ENCODE data around the gene MYO6.
A peak's percentile ranks its signal among the peaks of the same experiment; 100 is the strongest.

MYO6 gene

DNA sequence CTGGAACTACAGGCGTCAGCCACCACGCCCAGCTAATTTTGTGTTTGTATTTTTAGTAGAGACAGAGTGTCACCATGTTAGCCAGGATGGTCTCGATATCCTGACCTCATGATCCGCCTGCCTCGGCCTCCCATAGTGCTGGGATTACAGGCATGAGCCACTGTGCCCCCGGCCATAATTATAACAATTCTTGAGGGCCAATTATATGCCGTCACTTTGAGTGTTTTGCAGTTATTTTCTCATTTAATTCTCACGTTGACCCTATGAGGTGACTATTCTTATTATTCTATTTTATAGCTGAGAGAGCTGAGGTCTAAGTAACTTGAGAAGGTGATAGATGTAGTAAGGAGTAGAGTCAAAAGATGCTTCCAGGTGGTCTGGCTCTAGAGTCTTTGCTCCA is 13.0 kb downstream of the MYO6 start (continued):
- TF ChIP-seq, protein P1, sequence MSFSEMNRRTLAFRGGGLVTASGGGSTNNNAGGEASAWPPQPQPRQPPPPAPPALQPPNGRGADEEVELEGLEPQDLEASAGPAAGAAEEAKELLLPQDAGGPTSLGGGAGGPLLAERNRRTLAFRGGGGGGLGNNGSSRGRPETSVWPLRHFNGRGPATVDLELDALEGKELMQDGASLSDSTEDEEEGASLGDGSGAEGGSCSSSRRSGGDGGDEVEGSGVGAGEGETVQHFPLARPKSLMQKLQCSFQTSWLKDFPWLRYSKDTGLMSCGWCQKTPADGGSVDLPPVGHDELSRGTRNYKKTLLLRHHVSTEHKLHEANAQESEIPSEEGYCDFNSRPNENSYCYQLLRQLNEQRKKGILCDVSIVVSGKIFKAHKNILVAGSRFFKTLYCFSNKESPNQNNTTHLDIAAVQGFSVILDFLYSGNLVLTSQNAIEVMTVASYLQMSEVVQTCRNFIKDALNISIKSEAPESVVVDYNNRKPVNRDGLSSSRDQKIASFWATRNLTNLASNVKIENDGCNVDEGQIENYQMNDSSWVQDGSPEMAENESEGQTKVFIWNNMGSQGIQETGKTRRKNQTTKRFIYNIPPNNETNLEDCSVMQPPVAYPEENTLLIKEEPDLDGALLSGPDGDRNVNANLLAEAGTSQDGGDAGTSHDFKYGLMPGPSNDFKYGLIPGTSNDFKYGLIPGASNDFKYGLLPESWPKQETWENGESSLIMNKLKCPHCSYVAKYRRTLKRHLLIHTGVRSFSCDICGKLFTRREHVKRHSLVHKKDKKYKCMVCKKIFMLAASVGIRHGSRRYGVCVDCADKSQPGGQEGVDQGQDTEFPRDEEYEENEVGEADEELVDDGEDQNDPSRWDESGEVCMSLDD (tag by site-specific recombination; IDR thresholded peaks at IDR 0.05) = no peak
- TF ChIP-seq ZNF629 (tag by site-specific recombination; IDR thresholded peaks at IDR 0.05) = peak; percentile 35; the same call in 1 of the 2 replicates
- TF ChIP-seq ZNF121 (tag by site-specific recombination; IDR thresholded peaks at IDR 0.05) = no peak
- TF ChIP-seq, protein P2, sequence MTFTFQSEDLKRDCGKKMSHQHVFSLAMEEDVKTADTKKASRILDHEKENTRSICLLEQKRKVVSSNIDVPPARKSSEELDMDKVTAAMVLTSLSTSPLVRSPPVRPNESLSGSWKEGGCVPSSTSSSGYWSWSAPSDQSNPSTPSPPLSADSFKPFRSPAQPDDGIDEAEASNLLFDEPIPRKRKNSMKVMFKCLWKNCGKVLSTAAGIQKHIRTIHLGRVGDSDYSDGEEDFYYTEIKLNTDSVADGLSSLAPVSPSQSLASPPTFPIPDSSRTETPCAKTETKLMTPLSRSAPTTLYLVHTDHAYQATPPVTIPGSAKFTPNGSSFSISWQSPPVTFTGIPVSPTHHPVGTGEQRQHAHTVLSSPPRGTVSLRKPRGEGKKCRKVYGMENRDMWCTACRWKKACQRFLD (tag by site-specific recombination; IDR thresholded peaks at IDR 0.05) = no peak
- TF ChIP-seq KLF10 (tag by site-specific recombination; IDR thresholded peaks at IDR 0.05) = peak; percentile 11; the same call in 1 of the 2 replicates
- peak; percentile 30; the same call in 1 of the 2 replicates for TF ChIP-seq TCF7L2 (IDR thresholded peaks at IDR 0.05; ENCODE audit: borderline replicate concordance, low read depth, low read length)
- TF ChIP-seq ZNF202 (tag by site-specific recombination; IDR thresholded peaks at IDR 0.05; ENCODE audit: borderline replicate concordance) = no peak
- TF ChIP-seq, protein P3, sequence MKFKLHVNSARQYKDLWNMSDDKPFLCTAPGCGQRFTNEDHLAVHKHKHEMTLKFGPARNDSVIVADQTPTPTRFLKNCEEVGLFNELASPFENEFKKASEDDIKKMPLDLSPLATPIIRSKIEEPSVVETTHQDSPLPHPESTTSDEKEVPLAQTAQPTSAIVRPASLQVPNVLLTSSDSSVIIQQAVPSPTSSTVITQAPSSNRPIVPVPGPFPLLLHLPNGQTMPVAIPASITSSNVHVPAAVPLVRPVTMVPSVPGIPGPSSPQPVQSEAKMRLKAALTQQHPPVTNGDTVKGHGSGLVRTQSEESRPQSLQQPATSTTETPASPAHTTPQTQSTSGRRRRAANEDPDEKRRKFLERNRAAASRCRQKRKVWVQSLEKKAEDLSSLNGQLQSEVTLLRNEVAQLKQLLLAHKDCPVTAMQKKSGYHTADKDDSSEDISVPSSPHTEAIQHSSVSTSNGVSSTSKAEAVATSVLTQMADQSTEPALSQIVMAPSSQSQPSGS (tag by site-specific recombination; IDR thresholded peaks at IDR 0.05; ENCODE audit: low read depth) = peak; percentile 52; the same call in 1 of the 2 replicates
- TF ChIP-seq, protein P4, sequence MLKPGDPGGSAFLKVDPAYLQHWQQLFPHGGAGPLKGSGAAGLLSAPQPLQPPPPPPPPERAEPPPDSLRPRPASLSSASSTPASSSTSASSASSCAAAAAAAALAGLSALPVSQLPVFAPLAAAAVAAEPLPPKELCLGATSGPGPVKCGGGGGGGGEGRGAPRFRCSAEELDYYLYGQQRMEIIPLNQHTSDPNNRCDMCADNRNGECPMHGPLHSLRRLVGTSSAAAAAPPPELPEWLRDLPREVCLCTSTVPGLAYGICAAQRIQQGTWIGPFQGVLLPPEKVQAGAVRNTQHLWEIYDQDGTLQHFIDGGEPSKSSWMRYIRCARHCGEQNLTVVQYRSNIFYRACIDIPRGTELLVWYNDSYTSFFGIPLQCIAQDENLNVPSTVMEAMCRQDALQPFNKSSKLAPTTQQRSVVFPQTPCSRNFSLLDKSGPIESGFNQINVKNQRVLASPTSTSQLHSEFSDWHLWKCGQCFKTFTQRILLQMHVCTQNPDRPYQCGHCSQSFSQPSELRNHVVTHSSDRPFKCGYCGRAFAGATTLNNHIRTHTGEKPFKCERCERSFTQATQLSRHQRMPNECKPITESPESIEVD (tag by site-specific recombination; IDR thresholded peaks at IDR 0.05) = peak; percentile 91
- TF ChIP-seq ZNF146 (tag by site-specific recombination; IDR thresholded peaks at IDR 0.05) = 0 out of 2 replicates have a peak, but pooled peaks have one; percentile 11
- TF ChIP-seq GLI2 (tag by site-specific recombination; IDR thresholded peaks at IDR 0.05; ENCODE audit: borderline replicate concordance, low read depth) = peak; percentile 70; the same call in 1 of the 2 replicates
- TF ChIP-seq, protein P5, sequence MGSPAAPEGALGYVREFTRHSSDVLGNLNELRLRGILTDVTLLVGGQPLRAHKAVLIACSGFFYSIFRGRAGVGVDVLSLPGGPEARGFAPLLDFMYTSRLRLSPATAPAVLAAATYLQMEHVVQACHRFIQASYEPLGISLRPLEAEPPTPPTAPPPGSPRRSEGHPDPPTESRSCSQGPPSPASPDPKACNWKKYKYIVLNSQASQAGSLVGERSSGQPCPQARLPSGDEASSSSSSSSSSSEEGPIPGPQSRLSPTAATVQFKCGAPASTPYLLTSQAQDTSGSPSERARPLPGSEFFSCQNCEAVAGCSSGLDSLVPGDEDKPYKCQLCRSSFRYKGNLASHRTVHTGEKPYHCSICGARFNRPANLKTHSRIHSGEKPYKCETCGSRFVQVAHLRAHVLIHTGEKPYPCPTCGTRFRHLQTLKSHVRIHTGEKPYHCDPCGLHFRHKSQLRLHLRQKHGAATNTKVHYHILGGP (tag by site-specific recombination; IDR thresholded peaks at IDR 0.05) = no peak
- TF ChIP-seq ZNF529 (tag by site-specific recombination; IDR thresholded peaks at IDR 0.05; ENCODE audit: insufficient replicate concordance) = no peak
- TF ChIP-seq ZIC2 (tag by site-specific recombination; IDR thresholded peaks at IDR 0.05) = peak; percentile 33
- no peak for TF ChIP-seq ZNF350 (tag by site-specific recombination; IDR thresholded peaks at IDR 0.05)
- TF ChIP-seq, protein P6, sequence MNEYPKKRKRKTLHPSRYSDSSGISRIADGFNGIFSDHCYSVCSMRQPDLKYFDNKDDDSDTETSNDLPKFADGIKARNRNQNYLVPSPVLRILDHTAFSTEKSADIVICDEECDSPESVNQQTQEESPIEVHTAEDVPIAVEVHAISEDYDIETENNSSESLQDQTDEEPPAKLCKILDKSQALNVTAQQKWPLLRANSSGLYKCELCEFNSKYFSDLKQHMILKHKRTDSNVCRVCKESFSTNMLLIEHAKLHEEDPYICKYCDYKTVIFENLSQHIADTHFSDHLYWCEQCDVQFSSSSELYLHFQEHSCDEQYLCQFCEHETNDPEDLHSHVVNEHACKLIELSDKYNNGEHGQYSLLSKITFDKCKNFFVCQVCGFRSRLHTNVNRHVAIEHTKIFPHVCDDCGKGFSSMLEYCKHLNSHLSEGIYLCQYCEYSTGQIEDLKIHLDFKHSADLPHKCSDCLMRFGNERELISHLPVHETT (tag by site-specific recombination; IDR thresholded peaks at IDR 0.05) = 0 out of 2 replicates have a peak, but pooled peaks have one; percentile 28
- TF ChIP-seq GLIS1 (tag by site-specific recombination; IDR thresholded peaks at IDR 0.05) = peak; percentile 14; the same call in 1 of the 2 replicates
- TF ChIP-seq, protein P7, sequence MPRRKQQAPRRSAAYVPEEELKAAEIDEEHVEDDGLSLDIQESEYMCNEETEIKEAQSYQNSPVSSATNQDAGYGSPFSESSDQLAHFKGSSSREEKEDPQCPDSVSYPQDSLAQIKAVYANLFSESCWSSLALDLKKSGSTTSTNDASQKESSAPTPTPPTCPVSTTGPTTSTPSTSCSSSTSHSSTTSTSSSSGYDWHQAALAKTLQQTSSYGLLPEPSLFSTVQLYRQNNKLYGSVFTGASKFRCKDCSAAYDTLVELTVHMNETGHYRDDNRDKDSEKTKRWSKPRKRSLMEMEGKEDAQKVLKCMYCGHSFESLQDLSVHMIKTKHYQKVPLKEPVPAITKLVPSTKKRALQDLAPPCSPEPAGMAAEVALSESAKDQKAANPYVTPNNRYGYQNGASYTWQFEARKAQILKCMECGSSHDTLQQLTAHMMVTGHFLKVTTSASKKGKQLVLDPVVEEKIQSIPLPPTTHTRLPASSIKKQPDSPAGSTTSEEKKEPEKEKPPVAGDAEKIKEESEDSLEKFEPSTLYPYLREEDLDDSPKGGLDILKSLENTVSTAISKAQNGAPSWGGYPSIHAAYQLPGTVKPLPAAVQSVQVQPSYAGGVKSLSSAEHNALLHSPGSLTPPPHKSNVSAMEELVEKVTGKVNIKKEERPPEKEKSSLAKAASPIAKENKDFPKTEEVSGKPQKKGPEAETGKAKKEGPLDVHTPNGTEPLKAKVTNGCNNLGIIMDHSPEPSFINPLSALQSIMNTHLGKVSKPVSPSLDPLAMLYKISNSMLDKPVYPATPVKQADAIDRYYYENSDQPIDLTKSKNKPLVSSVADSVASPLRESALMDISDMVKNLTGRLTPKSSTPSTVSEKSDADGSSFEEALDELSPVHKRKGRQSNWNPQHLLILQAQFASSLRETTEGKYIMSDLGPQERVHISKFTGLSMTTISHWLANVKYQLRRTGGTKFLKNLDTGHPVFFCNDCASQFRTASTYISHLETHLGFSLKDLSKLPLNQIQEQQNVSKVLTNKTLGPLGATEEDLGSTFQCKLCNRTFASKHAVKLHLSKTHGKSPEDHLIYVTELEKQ (tag by site-specific recombination; IDR thresholded peaks at IDR 0.05; ENCODE audit: borderline replicate concordance) = no peak
- no peak for TF ChIP-seq ZNF501 (tag by site-specific recombination; IDR thresholded peaks at IDR 0.05)
